OCI-M1 (cell line): ENCODE results near the gene SRF.

Experiments used
- DNase-seq: peaks from one replicate; lab custom pipeline; 2025; lab: John Stamatoyannopoulos, UW

SRF gene

GRCh38 chr6:43147691-43148477 lies 23.2 kb upstream of the SRF start:
- DNase-seq = no peak

- DNase-seq = no peak
These were observed 21.8 kb upstream of the SRF start for GRCh38 chr6:43149265-43149664.

- no peak for DNase-seq
These were observed 20.9 kb upstream of the SRF start for GRCh38 chr6:43150051-43150751.

- DNase-seq = no peak
These were observed 11.5 kb upstream of the SRF start for GRCh38 chr6:43159599-43159998.

- DNase-seq = no peak
These were observed 7.2 kb upstream of the SRF start for GRCh38 chr6:43163899-43164298.

- no peak for DNase-seq
These were observed 595 bp upstream of the SRF start for GRCh38 chr6:43170417-43170930.

GRCh38 chr6:43171707-43172103 lies 636 bp downstream of the SRF start:
- DNase-seq = no peak

- DNase-seq = peak; percentile 71
These were observed 1.3 kb downstream of the SRF start for GRCh38 chr6:43172104-43173007.

GRCh38 chr6:43173591-43174262 lies 2.7 kb downstream of the SRF start:
- DNase-seq = no peak

- peak; percentile 99 for DNase-seq
These were observed 3.4 kb downstream of the SRF start for GRCh38 chr6:43174263-43175112.

GRCh38 chr6:43175676-43176422 lies 4.8 kb downstream of the SRF start:
- DNase-seq = no peak

GRCh38 chr6:43176423-43176786 lies 5.3 kb downstream of the SRF start:
- no peak for DNase-seq

GRCh38 chr6:43178150-43178549 lies 7.1 kb downstream of the SRF start:
- no peak for DNase-seq

- DNase-seq = no peak
These were observed 8.1 kb downstream of the SRF start for GRCh38 chr6:43178951-43179830.

GRCh38 chr6:43180058-43180457 lies 9.0 kb downstream of the SRF start:
- DNase-seq = no peak

GRCh38 chr6:43180985-43181384 lies 9.9 kb downstream of the SRF start:
- DNase-seq = peak; percentile 26

GRCh38 chr6:43181621-43181941 lies 10.5 kb downstream of the SRF start:
- DNase-seq = no peak

GRCh38 chr6:43181942-43182860 lies 11.1 kb downstream of the SRF start, which contains the start of gene CUL9:
Gene CUL9 (plus strand): TSS chr6:43182196. CDS start chr6:43184311, 2,115 bp downstream.
- DNase-seq = peak; percentile 94
